Measurements from ENCODE around the gene ACSS2. TPM values are rescaled to one million over a fixed set of nuclear protein-coding genes. Genes with fewer than 3 reads are reported as not detected.
A peak's percentile ranks its signal among the peaks of the same experiment; 100 is the strongest.

ACSS2 gene
- total and polyA plus RNA-seq, 2 donors (not counting 1 experiment from before 2014, with no cell fraction given), result 10.5 to 22.1 TPM

GRCh38 chr20:34834459-34834893, 41.9 kb upstream of the ACSS2 start:
- no peak overlapping the region for H3K9ac ChIP-seq (ENCODE audit: low read length)
- H3K4me1 Mint-ChIP-seq, result peaks cover 1% of the 10 kb centered on the region
- ATAC-seq (ENCODE audit: low read depth) (no peak), DNase-seq (peak; percentile 65)
- H3K9me3 Mint-ChIP-seq (ENCODE audit: insufficient read depth), result no peaks in the 10 kb centered on the region
- H3K4me3 ChIP-seq (ENCODE audit: control extremely low read depth in 1 of 5, extremely low read depth in 1 of 5, insufficient read depth in 1 of 5, low read depth in 2 of 5, low read length in 4 of 5), result no peak overlapping the region
- H3K4me3 Mint-ChIP-seq, result no peak overlapping the region
- POLR2A ChIA-PET, result no interaction called here
- H3K4me2 ChIP-seq (replicated peaks; ENCODE audit: low read depth, low read length, poor library complexity, severe bottlenecking), result no peak overlapping the region
- no peaks in the 10 kb centered on the region for H3K79me2 ChIP-seq (ENCODE audit: control insufficient read depth, insufficient read depth, low read length)
- H3K27ac Mint-ChIP-seq, result peak overlapping the region; percentile 42
- H2AFZ ChIP-seq (ENCODE audit: insufficient read depth, low read depth, low read length, poor library complexity, severe bottlenecking), result no peak overlapping the region
- WGBS (ENCODE audit: insufficient coverage), result 37% methylated on average over 4 of the region's 6 CpGs
- peaks cover 0 to 4% (median 0%) of the 10 kb centered on the region in 4 experiments for H3K27me3 ChIP-seq (replicated peaks in 1 of 4; ENCODE audit: control extremely low read depth in 1 of 4, control insufficient read depth in 3 of 4, insufficient read depth in 4 of 4, low read length in 3 of 4)
- H3K4me1 ChIP-seq (ENCODE audit: control insufficient read depth in 2 of 2, insufficient read depth in 2 of 2, low read length in 2 of 2), result no peaks in the 10 kb centered on the region
- H3K27me3 Mint-ChIP-seq, result peaks cover 30% of the 10 kb centered on the region
- intact Hi-C loops (cut with micrococcal nuclease), result loop anchor here (1.0 to 10.0 kb wide), 5 partner anchors 121 to 613 kb away; partner anchors contain the start of genes GSS and MYH7B
- no peaks in the 10 kb centered on the region for H3K36me3 ChIP-seq (replicated peaks in 1 of 2; ENCODE audit: control extremely low read depth in 1 of 2, control insufficient read depth in 1 of 2, extremely low read depth in 1 of 2, insufficient read depth in 2 of 2, low read length in 1 of 2)
- no peaks in the 10 kb centered on the region for H4K20me1 ChIP-seq (ENCODE audit: control insufficient read depth, insufficient read depth, low read length, poor library complexity, severe bottlenecking)
- H3K9me3 ChIP-seq (ENCODE audit: control extremely low read depth in 1 of 3, control insufficient read depth in 2 of 3, insufficient read depth in 1 of 3, low read length in 2 of 3), result no peaks in the 10 kb centered on the region
- TF ChIP-seq CTCF (IDR thresholded peaks at IDR 0.05) (peak; percentile 77), EZH2 (IDR thresholded peaks at IDR 0.05; ENCODE audit: borderline replicate concordance, insufficient read depth, low read depth, low read length, poor library complexity, severe bottlenecking) (no peak)
- no peak overlapping the region for H3K27ac ChIP-seq (ENCODE audit: low read length in 2 of 2)
- CTCF ChIA-PET, result interaction anchor here (0.7 to 2.8 kb wide), 11 partner anchors 13 to 613 kb away, joined by 3 to 20 read pairs (median 5); no protein-coding TSS in a partner anchor

- no peak overlapping the region for H3K4me2 ChIP-seq (replicated peaks; ENCODE audit: low read depth, low read length, poor library complexity, severe bottlenecking)
- H3K4me1 Mint-ChIP-seq, result no peaks in the 10 kb centered on the region
- no peaks in the 10 kb centered on the region for H3K4me1 ChIP-seq (ENCODE audit: control insufficient read depth in 2 of 2, insufficient read depth in 2 of 2, low read length in 2 of 2)
- 91% methylated on average over 2 of the region's 2 CpGs for WGBS (ENCODE audit: insufficient coverage)
- POLR2A ChIA-PET, result no interaction called here
- no peak overlapping the region for H3K9ac ChIP-seq (ENCODE audit: low read length)
- no peaks in the 10 kb centered on the region for H3K27me3 ChIP-seq (replicated peaks in 1 of 4; ENCODE audit: control extremely low read depth in 1 of 4, control insufficient read depth in 3 of 4, insufficient read depth in 4 of 4, low read length in 3 of 4)
- H4K20me1 ChIP-seq (ENCODE audit: control insufficient read depth, insufficient read depth, low read length, poor library complexity, severe bottlenecking), result no peaks in the 10 kb centered on the region
- H3K4me3 Mint-ChIP-seq, result no peak overlapping the region
- intact Hi-C loops (cut with micrococcal nuclease), result no loop called here
- no peak for ATAC-seq (ENCODE audit: low read depth)
- H3K9me3 ChIP-seq (ENCODE audit: control extremely low read depth in 1 of 3, control insufficient read depth in 2 of 3, insufficient read depth in 1 of 3, low read length in 2 of 3), result no peaks in the 10 kb centered on the region
- H3K79me2 ChIP-seq (ENCODE audit: control insufficient read depth, insufficient read depth, low read length), result no peaks in the 10 kb centered on the region
- H3K27me3 Mint-ChIP-seq, result peaks cover 15% of the 10 kb centered on the region
- CTCF ChIA-PET, result no interaction called here
- no peak overlapping the region for H3K4me3 ChIP-seq (ENCODE audit: control extremely low read depth in 1 of 5, extremely low read depth in 1 of 5, insufficient read depth in 1 of 5, low read depth in 2 of 5, low read length in 4 of 5)
- no peak overlapping the region for H3K27ac Mint-ChIP-seq
- TF ChIP-seq EZH2 (IDR thresholded peaks at IDR 0.05; ENCODE audit: borderline replicate concordance, insufficient read depth, low read depth, low read length, poor library complexity, severe bottlenecking) (no peak), CTCF (IDR thresholded peaks at IDR 0.05) (no peak)
- H3K36me3 ChIP-seq (replicated peaks in 1 of 2; ENCODE audit: control extremely low read depth in 1 of 2, control insufficient read depth in 1 of 2, extremely low read depth in 1 of 2, insufficient read depth in 2 of 2, low read length in 1 of 2), result no peaks in the 10 kb centered on the region
- no peak overlapping the region for H2AFZ ChIP-seq (ENCODE audit: insufficient read depth, low read depth, low read length, poor library complexity, severe bottlenecking)
- H3K9me3 Mint-ChIP-seq (ENCODE audit: insufficient read depth), result no peaks in the 10 kb centered on the region
- no peak for DNase-seq
- H3K27ac ChIP-seq (ENCODE audit: low read length in 2 of 2), result no peak overlapping the region
Measured at GRCh38 chr20:34842143-34842542, 34.3 kb upstream of the ACSS2 start.

All from B cell (primary cell).